NCI-H187 treated with DMSO at 0.1 percent for 48 hours (cell line): ENCODE results near the gene CPNE4.
"Not testable (repeated sequence)": the region's sequence is repeated elsewhere in the genome, so short reads cannot be mapped to it uniquely, and the experiment has no call there.

ENCODE experiments used
- DNase-seq: peaks from one replicate; lab custom pipeline; 2025; lab: John Stamatoyannopoulos, UW

Gene CPNE4

DNA sequence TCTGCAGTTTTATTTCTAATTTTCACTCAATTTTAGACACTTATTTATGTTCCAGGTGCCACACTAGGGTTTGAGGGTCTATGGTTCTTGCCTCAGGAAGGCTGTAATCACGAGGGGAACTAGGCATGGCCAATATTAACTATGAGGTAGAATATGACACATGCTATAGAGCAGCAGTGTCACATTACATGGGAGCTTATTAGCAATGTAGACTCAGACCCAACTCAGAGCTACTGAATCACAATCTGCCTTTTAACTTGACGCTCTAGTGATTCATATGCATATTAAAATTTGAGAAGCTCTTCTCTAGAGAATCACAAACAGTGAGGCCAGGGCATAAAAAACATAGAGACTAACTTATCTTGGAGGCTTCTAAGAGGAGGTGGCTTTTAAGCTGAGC, 499.2 kb downstream of the CPNE4 start:
- DNase-seq, result no peak

DNA sequence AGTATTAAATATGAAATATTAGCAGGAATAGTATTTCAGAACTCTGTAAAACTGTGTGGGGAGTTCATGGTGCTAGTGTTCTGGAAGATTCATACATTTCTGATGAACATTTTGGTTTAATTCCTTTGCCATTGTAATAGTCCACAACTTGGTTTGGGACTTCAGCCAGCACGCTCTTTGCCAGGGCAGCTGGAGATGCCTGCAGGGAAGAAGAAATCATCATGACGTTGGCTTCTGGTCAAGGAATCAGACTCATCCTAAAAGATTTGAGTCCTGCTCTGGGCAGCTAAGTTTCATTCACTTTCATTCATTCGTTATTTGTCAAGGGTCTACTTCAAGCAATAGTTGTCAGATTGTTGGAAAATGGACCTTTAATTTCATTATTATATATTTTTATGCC, 499.7 kb downstream of the CPNE4 start:
- no peak for DNase-seq

DNA sequence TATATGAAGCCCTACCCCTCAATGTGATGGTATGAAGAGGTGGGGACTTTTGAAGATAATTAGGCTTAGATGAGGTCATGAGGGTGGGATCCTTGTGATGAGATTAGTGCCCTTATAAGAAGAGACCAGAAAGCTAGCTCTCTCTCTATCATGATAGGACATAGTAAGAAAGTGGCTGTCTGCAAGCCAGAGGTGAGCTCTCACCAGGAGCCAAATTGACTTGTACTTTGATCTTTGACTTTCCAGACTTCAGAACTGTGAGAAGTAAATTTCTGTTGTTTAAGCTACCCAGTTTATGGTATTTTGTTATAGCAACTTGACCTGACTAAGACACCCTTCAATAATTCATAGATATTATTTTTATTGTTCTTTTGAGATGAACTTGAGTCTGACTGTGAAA, 502.2 kb downstream of the CPNE4 start:
- no peak for DNase-seq

DNA sequence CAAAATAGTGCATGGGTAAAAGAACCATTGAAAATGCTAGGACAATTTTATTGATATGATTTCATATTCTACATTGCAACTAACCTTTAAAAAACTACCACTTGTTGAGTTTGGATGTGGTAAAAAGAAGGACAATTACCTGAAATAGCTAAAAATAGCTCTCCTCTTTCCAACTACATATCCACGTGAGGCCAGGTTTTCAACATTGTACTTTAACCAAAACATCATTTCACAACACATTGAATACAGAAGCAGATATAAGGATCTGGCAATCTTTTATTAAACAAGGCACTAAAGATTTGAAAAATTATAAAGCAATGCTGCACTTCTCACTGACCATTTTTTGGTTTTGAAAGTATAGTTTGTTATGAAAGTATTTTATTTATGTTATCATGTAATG, 504.0 kb downstream of the CPNE4 start:
- DNase-seq, result no peak

DNA sequence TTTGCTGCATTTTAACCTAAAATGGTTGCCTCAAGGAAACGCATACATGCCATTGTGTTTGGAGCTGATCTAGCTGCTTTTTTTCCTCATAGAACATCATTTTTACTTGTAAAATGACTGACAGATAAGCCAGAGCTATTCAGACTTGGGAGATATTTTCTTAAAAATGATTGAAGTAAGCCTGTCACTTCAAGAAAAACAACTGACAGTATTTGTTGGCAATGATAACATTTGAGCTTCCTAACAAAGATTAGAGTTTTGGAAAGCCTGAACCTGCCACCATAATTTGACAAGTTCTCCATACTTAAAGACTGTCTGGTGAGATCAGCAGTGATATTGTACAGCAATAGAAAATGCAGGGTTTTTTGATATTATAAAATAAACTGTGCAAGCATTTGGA, 504.4 kb downstream of the CPNE4 start:
- no peak for DNase-seq

DNA sequence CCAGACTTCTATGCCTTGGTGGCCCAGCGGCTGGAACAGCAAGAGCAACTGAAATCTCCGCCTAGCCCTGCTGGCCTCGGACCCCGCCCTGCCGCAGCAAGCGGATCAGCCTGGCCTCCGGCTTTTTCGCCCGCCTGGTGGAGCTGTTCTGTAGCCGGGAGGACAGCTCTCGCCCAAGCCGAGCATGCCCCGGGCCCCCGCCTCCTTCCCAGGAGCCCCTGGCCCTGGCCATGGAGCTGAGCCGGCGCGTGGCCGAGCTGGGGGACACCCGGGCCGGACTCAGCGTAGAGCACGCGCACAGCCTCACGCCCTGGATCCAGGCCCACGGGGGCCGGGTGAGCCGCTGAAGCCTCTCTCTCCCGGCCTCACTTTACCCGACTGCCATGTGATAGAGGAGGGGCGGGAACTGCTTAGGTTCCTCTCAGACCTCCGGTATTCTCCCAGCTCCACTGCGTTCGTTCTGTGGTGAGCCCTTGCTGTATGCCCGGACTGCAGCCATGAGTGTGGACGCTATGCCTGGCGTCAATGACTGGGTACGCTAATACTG, 507.9 kb downstream of the CPNE4 start:
- no peak for DNase-seq

DNA sequence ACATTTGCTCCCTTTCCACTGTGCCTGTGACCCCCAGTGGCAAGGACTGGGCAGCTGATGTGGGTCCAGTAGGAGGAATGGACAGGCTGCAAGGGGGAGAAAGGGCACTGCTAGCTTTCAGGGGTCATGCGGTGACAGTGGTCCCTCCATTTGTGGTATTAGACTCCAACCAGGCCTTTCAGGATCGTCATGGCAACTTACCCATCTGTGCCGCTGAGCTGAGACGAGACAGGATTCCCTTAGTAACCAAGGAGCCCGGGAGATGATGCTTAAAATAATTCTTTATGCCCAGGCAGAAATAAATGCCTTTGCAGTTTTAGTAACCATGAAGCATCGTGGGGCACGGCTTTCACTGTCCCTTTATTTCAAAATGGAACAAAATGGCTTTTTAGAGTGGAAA, 516.1 kb downstream of the CPNE4 start:
- no peak for DNase-seq

DNA sequence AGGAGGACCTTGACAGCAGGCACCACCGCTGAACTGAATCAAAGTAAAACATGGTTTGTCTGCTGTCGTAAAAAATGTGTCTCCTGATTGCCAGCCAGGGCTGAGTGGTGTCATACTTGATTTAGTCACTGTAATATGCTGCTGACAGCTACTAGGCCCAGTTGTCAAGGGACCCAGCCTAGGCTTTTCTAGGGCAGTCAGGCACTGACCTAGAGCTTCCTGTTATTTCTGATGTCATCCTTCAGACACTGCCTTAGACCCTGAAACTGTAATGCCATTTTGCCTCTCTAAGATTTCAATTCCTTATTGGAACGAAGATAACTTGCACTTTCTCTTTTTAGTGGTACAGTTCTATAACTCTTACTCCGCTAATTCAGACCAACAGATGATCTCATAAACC, 529.4 kb downstream of the CPNE4 start:
- no peak for DNase-seq

DNA sequence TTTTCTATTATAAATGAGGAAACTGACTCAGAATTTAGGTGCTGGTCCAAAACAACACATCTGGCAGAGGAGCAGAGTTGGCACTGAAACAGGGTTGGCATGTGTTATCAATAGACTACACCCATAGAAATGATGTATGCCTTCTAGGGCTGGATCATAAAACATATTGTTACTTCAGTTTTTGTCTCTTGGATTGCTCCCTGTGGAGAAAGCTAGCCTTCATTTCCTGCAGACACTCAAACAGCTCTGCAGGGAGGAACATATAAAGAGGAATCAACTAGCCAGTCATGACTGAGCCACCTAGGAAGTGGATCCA, 531.5 kb downstream of the CPNE4 start:
- DNase-seq, result no peak

DNA sequence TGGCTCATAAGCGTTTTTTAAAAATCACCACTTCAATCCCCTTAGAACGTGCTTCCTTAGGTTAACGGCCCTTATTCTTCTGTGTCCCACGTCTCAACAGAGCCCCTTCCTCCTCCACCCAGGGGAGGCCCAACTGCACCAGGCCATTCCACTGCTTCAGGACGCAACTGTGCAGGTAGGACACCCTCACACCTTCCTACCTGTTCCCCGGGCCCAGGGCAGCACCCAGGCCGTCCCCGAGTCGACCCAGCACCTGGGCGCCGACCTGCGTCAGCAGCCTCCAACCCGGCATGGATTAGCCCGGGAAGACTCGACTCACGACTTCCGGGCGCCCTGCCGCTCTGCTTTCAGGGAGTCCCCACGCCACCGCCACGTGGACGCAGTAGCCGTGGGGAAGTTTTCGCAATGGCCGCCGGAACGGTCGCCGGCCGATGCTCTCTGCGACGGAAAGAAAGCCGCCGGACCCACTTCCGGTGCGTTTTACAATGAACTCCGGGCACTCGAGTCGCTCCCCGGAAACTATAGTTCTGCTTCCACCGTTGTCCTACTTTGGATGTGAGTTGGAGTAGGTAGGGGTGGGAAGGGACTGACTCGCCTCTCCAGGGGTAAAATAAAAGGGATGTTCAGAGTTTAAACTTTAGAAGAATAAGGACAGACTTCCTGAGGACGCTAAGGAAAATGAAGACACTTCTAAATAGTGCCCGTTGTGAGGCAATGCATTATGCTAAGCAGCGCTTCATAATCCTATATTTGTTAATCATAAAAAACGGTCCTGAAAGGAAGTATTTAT, 532.1 kb downstream of the CPNE4 start, which contains the start of gene MRPL3:
TSS of gene MRPL3 (minus strand) at position 442 of the 790 bp plus-strand sequence. CDS start at position 292, 150 bp downstream.
- DNase-seq, result peak; percentile 53

DNA sequence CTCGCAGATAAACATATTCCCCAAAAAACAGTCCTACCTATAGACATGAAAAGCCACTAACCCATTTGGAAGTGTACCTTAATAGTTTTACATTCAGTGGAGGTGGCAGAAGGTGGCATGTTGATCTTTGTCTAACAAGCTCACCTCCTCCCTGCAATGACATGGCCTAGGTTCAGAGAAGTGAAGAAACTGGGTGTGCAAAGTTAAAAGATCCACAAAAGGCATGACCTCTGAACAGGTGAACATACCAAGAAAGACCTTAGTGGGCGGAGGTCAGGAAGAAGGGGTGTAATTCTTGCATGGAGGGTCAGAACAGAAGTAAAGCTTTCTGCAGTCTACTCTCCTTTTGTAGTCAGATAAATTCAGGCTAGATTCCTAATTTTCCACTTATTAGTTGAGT, 532.9 kb downstream of the CPNE4 start:
- no peak for DNase-seq

DNA sequence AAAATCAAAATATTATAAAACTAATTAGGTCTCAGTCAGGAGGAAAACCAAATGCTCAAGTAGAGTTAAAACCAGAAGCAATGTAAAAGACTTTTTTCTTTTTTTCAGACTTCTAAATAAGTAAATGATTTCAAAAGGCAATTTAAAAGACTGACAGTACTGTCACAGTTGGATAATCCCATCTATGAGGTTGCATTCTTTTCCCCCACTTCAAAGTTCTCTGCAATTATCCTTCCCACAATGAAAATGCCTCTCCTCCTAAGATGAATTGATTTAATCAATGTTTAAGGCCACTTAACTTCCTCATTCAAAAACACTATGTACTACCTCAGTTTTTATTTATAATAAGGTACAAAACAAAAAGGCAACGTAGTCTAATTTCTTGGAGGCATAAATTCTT, 540.1 kb downstream of the CPNE4 start:
- no peak for DNase-seq

DNA sequence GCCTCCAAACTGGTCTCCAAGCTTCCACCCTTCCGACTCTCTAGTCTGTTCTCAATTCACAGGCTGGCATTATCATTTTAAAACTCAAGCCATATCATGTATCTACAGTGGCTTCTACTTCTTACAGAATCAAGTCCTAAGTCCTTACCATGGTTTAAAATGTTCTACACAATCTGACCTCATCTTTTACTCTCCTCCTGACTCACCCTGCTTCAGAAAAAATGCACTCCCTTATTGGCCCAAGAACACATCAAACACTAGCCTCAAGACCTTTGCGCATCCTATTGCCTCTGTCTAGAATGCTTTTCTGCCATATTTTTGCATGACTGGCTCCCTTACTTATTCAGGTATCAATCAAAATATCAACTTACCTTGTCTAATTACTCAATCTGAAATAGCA, 543.0 kb downstream of the CPNE4 start:
- DNase-seq, result no peak

DNA sequence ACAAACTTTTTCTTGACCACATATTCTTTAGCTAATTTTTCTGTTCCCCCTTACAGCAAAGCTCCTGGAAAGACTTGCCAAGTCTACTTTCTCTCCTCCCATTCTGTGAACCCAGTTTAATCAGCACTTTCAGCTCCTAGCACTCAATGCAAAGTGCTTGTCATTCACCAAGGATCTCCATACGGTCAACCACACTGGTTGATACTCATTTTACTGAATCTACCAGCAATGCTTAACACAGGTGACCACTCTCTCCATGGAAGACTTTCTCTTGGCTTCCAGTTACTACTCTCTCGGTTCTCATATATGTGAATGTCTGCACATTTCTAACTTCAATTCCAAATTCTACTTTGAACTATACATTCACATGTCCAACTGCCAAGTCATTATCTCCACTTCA, 543.7 kb downstream of the CPNE4 start:
- DNase-seq, result no peak

DNA sequence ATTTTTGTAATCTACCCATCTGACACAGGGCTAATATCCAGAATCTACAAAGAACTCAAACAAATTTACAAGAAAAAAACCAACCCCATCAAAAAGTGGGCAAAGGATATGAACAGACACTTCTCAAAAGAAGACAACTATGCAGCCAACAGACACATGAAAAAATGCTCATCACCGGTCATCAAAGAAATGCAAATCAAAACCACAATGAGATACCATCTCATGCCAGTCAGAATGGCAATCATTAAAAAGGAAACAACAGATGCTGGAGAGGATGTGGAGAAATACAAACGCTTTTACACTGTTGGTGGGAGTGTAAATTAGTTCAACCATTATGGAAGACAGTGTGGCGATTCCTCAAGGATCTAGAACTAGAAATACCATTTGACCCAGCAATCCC, 548.3 kb downstream of the CPNE4 start:
- not testable (repeated sequence) for DNase-seq

DNA sequence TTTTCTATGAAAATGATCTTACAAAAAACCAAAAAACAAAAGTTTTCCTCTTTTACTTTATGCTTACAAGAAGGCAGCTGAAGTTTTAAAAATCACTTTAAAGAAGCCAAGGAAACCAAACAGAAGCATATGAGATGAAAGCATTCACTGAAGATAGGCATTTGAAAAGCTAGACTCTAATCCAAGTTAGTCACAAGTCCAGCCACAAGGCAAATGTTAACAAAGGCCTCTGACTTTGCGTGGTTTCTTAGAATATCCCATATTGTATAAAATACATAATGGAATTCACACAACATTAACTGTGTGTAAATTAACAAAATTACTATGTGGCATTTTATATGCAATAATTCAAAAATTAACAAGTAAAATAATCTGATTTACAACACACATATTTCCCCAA, 549.7 kb downstream of the CPNE4 start:
- no peak for DNase-seq

DNA sequence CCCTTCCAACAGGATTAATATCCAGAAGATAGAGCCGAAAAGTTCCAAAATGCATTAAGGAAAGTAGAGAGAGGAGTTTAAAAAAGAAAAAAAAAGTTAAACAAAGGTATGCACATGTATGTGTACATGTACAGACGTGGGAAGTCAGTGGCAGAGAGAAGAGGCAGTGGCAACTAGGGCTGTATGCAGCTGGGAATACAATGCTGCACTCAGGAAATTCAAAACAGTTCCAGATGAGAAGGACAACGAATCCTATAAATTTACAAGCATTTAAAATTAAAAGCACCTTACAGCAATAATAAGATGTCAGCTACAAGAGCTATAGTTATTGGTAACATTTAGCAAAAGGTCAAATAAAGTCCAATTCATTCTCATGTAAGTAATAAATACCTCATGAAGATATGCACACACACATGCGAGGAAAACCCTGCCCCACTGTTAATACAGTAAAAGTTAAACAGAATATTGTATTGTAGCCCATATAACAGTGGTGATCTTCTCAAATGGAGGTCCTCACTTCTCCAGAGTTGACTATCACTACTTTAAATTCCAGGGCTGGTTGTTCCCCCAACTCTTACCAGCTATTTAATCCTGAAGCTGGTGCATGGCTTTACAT, 550.2 kb downstream of the CPNE4 start:
- no peak for DNase-seq
